H9 (cell line): ENCODE measurements around the gene TREM1. TPM values are rescaled to one million over a fixed set of nuclear protein-coding genes. Genes with fewer than 3 reads are reported as not detected.

ENCODE experiments used
- DNase-seq: peaks from one replicate; pipeline ENCODE4 v3.0.0-alpha.2; 2017
- H2AFZ ChIP-seq: one replicate; pipeline ENCODE4 v1.6.1; 2013; ENCODE audit warnings: mild to moderate bottlenecking, low read length, control low read depth, moderate library complexity
- H2AK5ac ChIP-seq: 2 replicates; pipeline ENCODE4 v1.6.1; 2013; ENCODE audit warnings: low read length, control low read depth, mixed read lengths; ENCODE audit not compliant: insufficient read length
- H2BK120ac ChIP-seq: one replicate; pipeline ENCODE4 v1.6.1; 2013; ENCODE audit warnings: low read depth, mild to moderate bottlenecking, low read length, control low read depth, inconsistent platforms; ENCODE audit not compliant: poor library complexity, severe bottlenecking
- H2BK12ac ChIP-seq: 2 replicates; pipeline ENCODE4 v1.6.1; 2013; ENCODE audit warnings: low read length, control low read depth, mixed read lengths, low read depth; ENCODE audit not compliant: insufficient read length
- H2BK15ac ChIP-seq: 2 replicates; pipeline ENCODE4 v1.6.1; 2013; ENCODE audit warnings: low read depth, low read length, control low read depth
- H2BK20ac ChIP-seq: one replicate; pipeline ENCODE4 v1.6.1; 2013; ENCODE audit warnings: low read depth, mild to moderate bottlenecking, low read length, control low read depth, inconsistent platforms; ENCODE audit not compliant: poor library complexity, severe bottlenecking
- H2BK5ac ChIP-seq: 2 replicates; pipeline ENCODE4 v1.6.1; 2013; ENCODE audit warnings: low read length, control low read depth, mixed read lengths; ENCODE audit not compliant: insufficient read length
- H3K14ac ChIP-seq: 2 replicates; pipeline ENCODE4 v1.6.1; 2013; ENCODE audit warnings: low read length, control low read depth; ENCODE audit not compliant: insufficient read depth
- H3K18ac ChIP-seq: 2 replicates; pipeline ENCODE4 v1.6.1; 2013; ENCODE audit warnings: low read depth, mild to moderate bottlenecking, mixed read lengths, low read length, control low read depth; ENCODE audit not compliant: insufficient read length
- H3K23ac ChIP-seq: 2 replicates; pipeline ENCODE4 v1.6.1; 2013; ENCODE audit warnings: low read length, control low read depth, mixed read lengths, low read depth; ENCODE audit not compliant: insufficient read length
- H3K23me2 ChIP-seq: 2 replicates; pipeline ENCODE4 v1.6.1; 2013; ENCODE audit warnings: low read depth, mild to moderate bottlenecking, mixed read lengths, low read length, control low read depth; ENCODE audit not compliant: insufficient read length, poor library complexity, severe bottlenecking
- H3K27ac ChIP-seq: 2 replicates; pipeline ENCODE4 v1.5.1; 2013; ENCODE audit warnings: low read length, control low read depth, mixed read lengths, low read depth; ENCODE audit not compliant: insufficient read length
- H3K27me3 ChIP-seq: 2 replicates; pipeline ENCODE4 v1.6.1; 2013; ENCODE audit warnings: low read length, control low read depth, inconsistent platforms; ENCODE audit not compliant: insufficient read depth
- H3K4ac ChIP-seq: 2 replicates; pipeline ENCODE4 v1.6.1; 2013; ENCODE audit warnings: low read depth, mild to moderate bottlenecking, control low read depth, inconsistent platforms, low read length, moderate library complexity
- H3K4me1 ChIP-seq: 2 replicates; pipeline ENCODE4 v1.6.1; 2013; ENCODE audit warnings: low read length, control low read depth, inconsistent platforms; ENCODE audit not compliant: insufficient read depth
- H3K4me2 ChIP-seq: 2 replicates; pipeline ENCODE4 v1.6.1; 2013; ENCODE audit warnings: low read length, control low read depth, mixed read lengths; ENCODE audit not compliant: insufficient read length, insufficient read depth
- H3K56ac ChIP-seq: 2 replicates; pipeline ENCODE4 v1.6.1; 2013; ENCODE audit warnings: low read depth, mild to moderate bottlenecking, mixed read lengths, low read length, control low read depth; ENCODE audit not compliant: insufficient read length
- H3K79me1 ChIP-seq: 2 replicates; pipeline ENCODE4 v1.6.1; 2013; ENCODE audit warnings: low read depth, mild to moderate bottlenecking, moderate library complexity, low read length, control low read depth, inconsistent platforms; ENCODE audit not compliant: insufficient read depth, poor library complexity, severe bottlenecking
- H3K79me2 ChIP-seq: 2 replicates; pipeline ENCODE4 v1.6.1; 2013; ENCODE audit warnings: low read length, control low read depth, inconsistent platforms; ENCODE audit not compliant: insufficient read depth
- H3K9ac ChIP-seq: 2 replicates; pipeline ENCODE4 v1.6.1; 2013; ENCODE audit warnings: low read length, control low read depth, mixed read lengths; ENCODE audit not compliant: insufficient read length; ENCODE audit errors: extremely low read depth
- H3K9me3 ChIP-seq: one replicate; pipeline ENCODE4 v1.6.1; 2013; ENCODE audit warnings: low read depth, low read length, inconsistent platforms; ENCODE audit not compliant: control insufficient read depth
- H3T11ph ChIP-seq: one replicate; pipeline ENCODE4 v1.6.1; 2013; ENCODE audit warnings: mild to moderate bottlenecking, low read length, control low read depth, inconsistent platforms
- H4K20me1 ChIP-seq: one replicate; pipeline ENCODE4 v1.6.1; 2013; ENCODE audit not compliant: control insufficient read depth, insufficient read length, insufficient read depth
- H4K5ac ChIP-seq: 2 replicates; pipeline ENCODE4 v1.6.1; 2013; ENCODE audit warnings: low read depth, mild to moderate bottlenecking, mixed read lengths, low read length, control low read depth; ENCODE audit not compliant: insufficient read length
- H4K8ac ChIP-seq: replicated peaks from 2 replicates; pipeline ENCODE4 v1.6.1; 2013; ENCODE audit warnings: low read length, control low read depth, mixed read lengths, low read depth; ENCODE audit not compliant: insufficient read length
- H4K91ac ChIP-seq: 2 replicates; pipeline ENCODE4 v1.6.1; 2013; ENCODE audit warnings: low read depth, mild to moderate bottlenecking, moderate library complexity, mixed read lengths, low read length, control low read depth; ENCODE audit not compliant: insufficient read length
- H3K27ac Mint-ChIP-seq, 3 experiments: 2 replicates in 2 of 3; 3 replicates in 1 of 3; pipeline ENCODE4 v1.8.0; 2020 to 2021; ENCODE audit warnings: mixed read lengths in 3 of 3, mild to moderate bottlenecking in 1 of 3, moderate library complexity in 1 of 3
- H3K27me3 Mint-ChIP-seq: 2 replicates; pipeline ENCODE4 v1.8.0; 2021; ENCODE audit warnings: low read depth, mild to moderate bottlenecking, moderate library complexity, mixed read lengths
- H3K36me3 Mint-ChIP-seq, 3 experiments: 2 replicates in 2 of 3; 3 replicates in 1 of 3; pipeline ENCODE4 v1.8.0; 2020 to 2021; ENCODE audit warnings: low read depth in 3 of 3, mixed read lengths in 3 of 3; ENCODE audit not compliant: insufficient read depth in 1 of 3
- H3K4me1 Mint-ChIP-seq, 2 experiments: 2 replicates each; pipeline ENCODE4 v1.8.0; 2020; ENCODE audit warnings: mixed read lengths in 2 of 2
- H3K4me3 Mint-ChIP-seq, 2 experiments: 2 replicates in 1 of 2; 3 replicates in 1 of 2; pipeline ENCODE4 v1.8.0; 2020 to 2021; ENCODE audit warnings: mild to moderate bottlenecking in 2 of 2, mixed read lengths in 2 of 2, moderate library complexity in 1 of 2
- H3K9me3 Mint-ChIP-seq, 2 experiments: 2 replicates in 1 of 2; 3 replicates in 1 of 2; pipeline ENCODE4 v1.8.0; 2020; ENCODE audit warnings: mild to moderate bottlenecking in 2 of 2, mixed read lengths in 2 of 2, moderate library complexity in 1 of 2
- WGBS: extraction: QIAGEN DNeasy Blood & Tissue Kit; methylation state at CpG from one replicate; pipeline ENCODE4 v1.1.7; 2013; ENCODE audit warnings: missing lambda C conversion rate, low lambda C conversion rate, mixed read lengths; ENCODE audit not compliant: insufficient read length; ENCODE audit errors: extremely low coverage; 5-methylcytosine and 5-hydroxymethylcytosine counted together
- total RNA-seq: library from RNA; stranded (reverse); gene quantifications from 2 replicates; pipeline ENCODE4 v1.2.1, GENCODE V29; 2021
- TF ChIP-seq, protein P1 (sequence below): fragments of 200-600 bp; sonication (generic); conservative IDR thresholded peaks from 3 replicates; pipeline ENCODE4 v1.8.0; 2021; ENCODE audit warnings: antibody characterized with exemption, mild to moderate bottlenecking

The TREM1 gene
- total RNA-seq, 1 experiment from 2014 or later = not detected

DNA sequence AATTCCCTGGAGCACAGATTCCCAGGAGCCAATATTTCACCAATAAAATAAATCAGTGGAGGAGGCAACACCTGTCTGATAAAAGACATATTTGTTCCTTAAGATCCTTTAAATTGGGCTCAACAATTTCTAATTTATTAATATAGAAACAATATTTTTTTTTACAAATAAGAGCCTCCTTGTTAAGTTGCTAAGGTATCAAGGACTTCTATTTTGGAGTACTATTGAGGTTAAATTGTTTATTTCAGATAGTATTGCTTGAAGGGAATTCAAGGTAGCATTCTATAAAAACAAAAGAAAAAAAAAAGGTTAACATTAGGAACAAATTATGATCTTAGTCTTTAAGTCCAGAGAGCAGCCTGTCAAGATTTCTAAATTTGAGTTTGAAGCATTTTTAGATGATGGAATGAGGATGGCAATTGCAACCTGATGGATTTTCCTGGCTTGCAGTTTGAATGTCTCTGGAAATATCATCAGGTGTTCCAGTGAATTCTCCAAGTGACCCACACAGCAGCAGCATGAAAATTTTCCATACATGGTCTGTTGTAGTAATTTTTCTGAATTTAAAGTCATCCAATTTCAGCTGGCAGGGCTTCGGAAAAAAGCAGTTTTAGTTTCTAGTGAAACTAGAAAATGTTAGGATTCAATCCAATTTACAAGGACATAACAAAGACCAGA lies 29.6 kb upstream of the TREM1 start:
- WGBS = no CpG with 5 or more reads among the region's 1 CpG
- no peak overlapping the region for H3K56ac ChIP-seq
- H3K27me3 Mint-ChIP-seq = peaks cover 29% of the 10 kb centered on the region

More for the DNA sequence above, 29.6 kb upstream of the TREM1 start:
- H4K91ac ChIP-seq = no peak overlapping the region
- H3K4ac ChIP-seq = no peak overlapping the region
- no peak overlapping the region for H3K4me2 ChIP-seq
- H2BK120ac ChIP-seq = no peak overlapping the region
- H3K14ac ChIP-seq = no peak overlapping the region
- H3K79me1 ChIP-seq = no peaks in the 10 kb centered on the region
- H4K20me1 ChIP-seq = no peaks in the 10 kb centered on the region
- no peak overlapping the region for H2BK5ac ChIP-seq
- H2AK5ac ChIP-seq = no peak overlapping the region
- Mint-ChIP-seq H3K27ac (no peak overlapping the region), H3K9me3 (no peaks in the 10 kb centered on the region; a peak in 1 of 5 replicates), H3K4me1 (peaks cover 26 to 33% of the 10 kb centered on the region in 2 experiments), H3K4me3 (no peak overlapping the region), H3K36me3 (no peaks in the 10 kb centered on the region)
- no peak overlapping the region for H2BK20ac ChIP-seq
- DNase-seq = no peak
- no peak overlapping the region for H4K5ac ChIP-seq
- H3K27me3 ChIP-seq = no peaks in the 10 kb centered on the region
- H3K9ac ChIP-seq = no peak overlapping the region
- H3K9me3 ChIP-seq = no peaks in the 10 kb centered on the region
- no peak overlapping the region for H2BK15ac ChIP-seq
- no peak overlapping the region for H3K23ac ChIP-seq
- TF ChIP-seq, protein P1, sequence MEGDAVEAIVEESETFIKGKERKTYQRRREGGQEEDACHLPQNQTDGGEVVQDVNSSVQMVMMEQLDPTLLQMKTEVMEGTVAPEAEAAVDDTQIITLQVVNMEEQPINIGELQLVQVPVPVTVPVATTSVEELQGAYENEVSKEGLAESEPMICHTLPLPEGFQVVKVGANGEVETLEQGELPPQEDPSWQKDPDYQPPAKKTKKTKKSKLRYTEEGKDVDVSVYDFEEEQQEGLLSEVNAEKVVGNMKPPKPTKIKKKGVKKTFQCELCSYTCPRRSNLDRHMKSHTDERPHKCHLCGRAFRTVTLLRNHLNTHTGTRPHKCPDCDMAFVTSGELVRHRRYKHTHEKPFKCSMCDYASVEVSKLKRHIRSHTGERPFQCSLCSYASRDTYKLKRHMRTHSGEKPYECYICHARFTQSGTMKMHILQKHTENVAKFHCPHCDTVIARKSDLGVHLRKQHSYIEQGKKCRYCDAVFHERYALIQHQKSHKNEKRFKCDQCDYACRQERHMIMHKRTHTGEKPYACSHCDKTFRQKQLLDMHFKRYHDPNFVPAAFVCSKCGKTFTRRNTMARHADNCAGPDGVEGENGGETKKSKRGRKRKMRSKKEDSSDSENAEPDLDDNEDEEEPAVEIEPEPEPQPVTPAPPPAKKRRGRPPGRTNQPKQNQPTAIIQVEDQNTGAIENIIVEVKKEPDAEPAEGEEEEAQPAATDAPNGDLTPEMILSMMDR = no peak
- H3K27ac ChIP-seq = no peak overlapping the region
- H3K4me1 ChIP-seq = peaks cover 4% of the 10 kb centered on the region; the same call in 1 of the 2 replicates
- H4K8ac ChIP-seq = no peak overlapping the region
- no peak overlapping the region for H2AFZ ChIP-seq
- H3T11ph ChIP-seq = no peak overlapping the region
- H3K23me2 ChIP-seq = peaks cover 12% of the 10 kb centered on the region
- H2BK12ac ChIP-seq = no peak overlapping the region
- H3K18ac ChIP-seq = no peak overlapping the region
- no peaks in the 10 kb centered on the region for H3K79me2 ChIP-seq
